Amniotic stem cell (primary cell): ENCODE measurements around the gene AMBRA1.

Source experiments
- DNase-seq: peaks from one replicate; lab custom pipeline; 2025; lab: John Stamatoyannopoulos, UW

Gene AMBRA1

GRCh38 chr11:46437122-46437689 is 156.6 kb downstream of the AMBRA1 start:
- no peak for DNase-seq

GRCh38 chr11:46436113-46436512 is 157.7 kb downstream of the AMBRA1 start:
- DNase-seq, result no peak

- no peak for DNase-seq
Measured at GRCh38 chr11:46435679-46436078, 158.1 kb downstream of the AMBRA1 start.

- no peak for DNase-seq
Measured at GRCh38 chr11:46431211-46431610, 162.6 kb downstream of the AMBRA1 start.

- no peak for DNase-seq
Measured at GRCh38 chr11:46429717-46430116, 164.1 kb downstream of the AMBRA1 start.

GRCh38 chr11:46427364-46427763 is 166.5 kb downstream of the AMBRA1 start:
- DNase-seq, result no peak

- DNase-seq, result no peak
Measured at GRCh38 chr11:46426233-46426991, 167.4 kb downstream of the AMBRA1 start.

GRCh38 chr11:46422588-46422987 is 171.2 kb downstream of the AMBRA1 start:
- DNase-seq, result no peak

- DNase-seq, result no peak
Measured at GRCh38 chr11:46421257-46421880, 172.5 kb downstream of the AMBRA1 start.

GRCh38 chr11:46420513-46420912 is 173.3 kb downstream of the AMBRA1 start:
- no peak for DNase-seq

- DNase-seq, result no peak
Measured at GRCh38 chr11:46418751-46419150, 175.1 kb downstream of the AMBRA1 start.

- DNase-seq, result no peak
Measured at GRCh38 chr11:46417711-46418110, 176.1 kb downstream of the AMBRA1 start.

GRCh38 chr11:46414879-46415278 is 178.9 kb downstream of the AMBRA1 start:
- no peak for DNase-seq

GRCh38 chr11:46414466-46414796 is 179.4 kb downstream of the AMBRA1 start:
- no peak for DNase-seq

GRCh38 chr11:46413760-46414465 is 179.9 kb downstream of the AMBRA1 start:
- no peak for DNase-seq

- no peak for DNase-seq
Measured at GRCh38 chr11:46410021-46410420, 183.8 kb downstream of the AMBRA1 start.

GRCh38 chr11:46408407-46408986 is 185.3 kb downstream of the AMBRA1 start:
- no peak for DNase-seq

GRCh38 chr11:46407635-46408034 is 186.2 kb downstream of the AMBRA1 start:
- no peak for DNase-seq

- DNase-seq, result no peak
Measured at GRCh38 chr11:46404476-46405017, 189.3 kb downstream of the AMBRA1 start.

- DNase-seq, result no peak
Measured at GRCh38 chr11:46402957-46403902, 190.6 kb downstream of the AMBRA1 start.

GRCh38 chr11:46397526-46397925 is 196.3 kb downstream of the AMBRA1 start:
- no peak for DNase-seq
